NCI-H2196 (cell line): ENCODE data around the gene ADIPOR2.
"Not testable (repeated sequence)": the region's sequence is repeated elsewhere in the genome, so short reads cannot be mapped to it uniquely, and the experiment has no call there.

Experiments used
- DNase-seq: peaks from one replicate; lab custom pipeline; 2025; ENCODE audit not compliant: unreplicated experiment; lab: John Stamatoyannopoulos, UW

The ADIPOR2 gene

GRCh38 chr12:1731688-1732078 lies 40.8 kb downstream of the ADIPOR2 start:
- not testable (repeated sequence) for DNase-seq

- no peak for DNase-seq
Measured at GRCh38 chr12:1732914-1733313, 42.0 kb downstream of the ADIPOR2 start.

- not testable (repeated sequence) for DNase-seq
Measured at GRCh38 chr12:1733712-1734111, 42.8 kb downstream of the ADIPOR2 start.

GRCh38 chr12:1737652-1738286 lies 46.9 kb downstream of the ADIPOR2 start:
- DNase-seq: no peak

GRCh38 chr12:1738446-1738845 lies 47.6 kb downstream of the ADIPOR2 start:
- DNase-seq: no peak

GRCh38 chr12:1739368-1739767 lies 48.5 kb downstream of the ADIPOR2 start:
- no peak for DNase-seq

GRCh38 chr12:1740161-1740948 lies 49.5 kb downstream of the ADIPOR2 start:
- DNase-seq: no peak

GRCh38 chr12:1741154-1741949 lies 50.5 kb downstream of the ADIPOR2 start:
- no peak for DNase-seq

- DNase-seq: no peak
Measured at GRCh38 chr12:1744932-1745331, 54.1 kb downstream of the ADIPOR2 start.

- no peak for DNase-seq
Measured at GRCh38 chr12:1747609-1748008, 56.7 kb downstream of the ADIPOR2 start.

- DNase-seq: no peak
Measured at GRCh38 chr12:1749019-1749418, 58.1 kb downstream of the ADIPOR2 start.

GRCh38 chr12:1750300-1750699 lies 59.4 kb downstream of the ADIPOR2 start:
- no peak for DNase-seq

GRCh38 chr12:1758376-1758775 lies 67.5 kb downstream of the ADIPOR2 start:
- no peak for DNase-seq

GRCh38 chr12:1758887-1759286 lies 68.0 kb downstream of the ADIPOR2 start:
- no peak for DNase-seq

- DNase-seq: no peak
Measured at GRCh38 chr12:1760566-1761382, 69.9 kb downstream of the ADIPOR2 start.

GRCh38 chr12:1761857-1762256 lies 71.0 kb downstream of the ADIPOR2 start:
- no peak for DNase-seq

- no peak for DNase-seq
Measured at GRCh38 chr12:1763153-1763552, 72.3 kb downstream of the ADIPOR2 start.

- DNase-seq: no peak
Measured at GRCh38 chr12:1766110-1766509, 75.2 kb downstream of the ADIPOR2 start.

- DNase-seq: no peak
Measured at GRCh38 chr12:1767407-1768090, 76.7 kb downstream of the ADIPOR2 start.

- no peak for DNase-seq
Measured at GRCh38 chr12:1768615-1769014, 77.7 kb downstream of the ADIPOR2 start.
